GM12801 (cell line): ENCODE measurements around the gene UNC119B.

Experiments used
- CTCF ChIP-seq: IDR thresholded peaks from one replicate; pipeline ENCODE4 v1.5.1; 2011; ENCODE audit warnings: control low read depth; ENCODE audit not compliant: insufficient read length; ENCODE audit errors: extremely low read depth

UNC119B gene

GRCh38 chr12:120711411-120711810 is 1.2 kb downstream of the UNC119B start:
- no peak for TF ChIP-seq CTCF

- no peak for TF ChIP-seq CTCF
Observed at GRCh38 chr12:120712610-120713009, 2.4 kb downstream of the UNC119B start.

- peak; percentile 23 for TF ChIP-seq CTCF
Observed at GRCh38 chr12:120713861-120714482, 3.7 kb downstream of the UNC119B start.

- TF ChIP-seq CTCF = no peak
Observed at GRCh38 chr12:120718055-120718454, 7.8 kb downstream of the UNC119B start.

GRCh38 chr12:120719072-120719471 is 8.8 kb downstream of the UNC119B start:
- TF ChIP-seq CTCF = no peak

GRCh38 chr12:120719496-120720233 is 9.4 kb downstream of the UNC119B start:
- TF ChIP-seq CTCF = no peak

- no peak for TF ChIP-seq CTCF
Observed at GRCh38 chr12:120720234-120720986, 10.2 kb downstream of the UNC119B start.
